Suprapubic skin (tissue), 4 donors: ENCODE data around the gene SIGLEC9.

Experiments
- CTCF ChIP-seq, 2 donors: fragments of 200-600 bp in 1 of 2; fragments of 450-650 bp in 1 of 2; sonication (generic) in 1 of 2; IDR thresholded peaks; one replicate each; pipeline ENCODE4 v1.5.1; 2016 to 2019; ENCODE audit warnings: antibody characterized with exemption in 2 of 2, mild to moderate bottlenecking in 1 of 2, moderate library complexity in 1 of 2
- EP300 ChIP-seq: sonication (generic); formaldehyde crosslinking; IDR thresholded peaks from one replicate; pipeline ENCODE4 v1.6.1; 2017; ENCODE audit warnings: antibody characterized with exemption
- POLR2A ChIP-seq, 2 donors: fragments of 450-650 bp; IDR thresholded peaks; one replicate each; pipeline ENCODE4 v1.6.1; 2017; ENCODE audit warnings: antibody characterized with exemption in 2 of 2, mild to moderate bottlenecking in 2 of 2, moderate library complexity in 2 of 2
- POLR2AphosphoS5 ChIP-seq, 3 donors: sonication (generic); formaldehyde crosslinking; IDR thresholded peaks; one replicate each; pipeline ENCODE4 v1.6.1; 2017; ENCODE audit warnings: antibody characterized with exemption in 3 of 3

- no peak for TF ChIP-seq POLR2AphosphoS5 (IDR thresholded peaks at IDR 0.05)
- TF ChIP-seq CTCF (IDR thresholded peaks at IDR 0.05): no peak
- TF ChIP-seq POLR2A (IDR thresholded peaks at IDR 0.05): no peak
- TF ChIP-seq EP300: no peak
These were observed 16.5 kb upstream of the SIGLEC9 start, which contains the start of gene CTU1 for GRCh38 chr19:51108066-51108804.
